ENCODE measurements around the gene CPM.

DNA sequence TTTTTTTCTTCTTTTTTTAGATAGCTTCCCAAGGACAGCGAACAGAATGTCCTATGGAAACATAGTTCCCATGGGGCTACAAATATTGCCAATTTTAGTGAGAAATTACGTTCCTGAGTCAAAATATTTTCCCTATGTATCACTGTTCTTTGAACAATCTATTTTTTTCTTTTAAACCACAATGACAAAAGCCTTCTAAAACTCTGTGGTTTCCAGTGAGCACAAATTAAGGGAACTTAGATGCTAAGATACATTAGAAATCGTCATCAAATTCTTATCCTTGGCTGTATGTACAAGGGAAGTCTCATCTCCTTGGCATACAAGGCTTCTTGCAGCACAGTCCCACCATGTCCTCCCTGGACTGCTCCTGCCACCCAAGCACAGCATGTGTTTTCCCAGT, 17.9 kb downstream of the CPM start:
- TF ChIP-seq RAD21 (conservative IDR thresholded peaks at IDR 0.05 in 1 of 2, IDR thresholded peaks at IDR 0.05 in 1 of 2) (no peak), POLR2A (IDR thresholded peaks at IDR 0.05; ENCODE audit: low read length) (no peak), SMC3 (IDR thresholded peaks at IDR 0.05) (no peak), EHMT2 (IDR thresholded peaks at IDR 0.05; ENCODE audit: low read depth) (no peak), RFX5 (IDR thresholded peaks at IDR 0.05) (no peak), EP300 (IDR thresholded peaks at IDR 0.05) (no peak), NR3C1 (IDR thresholded peaks at IDR 0.05) (no peak), PHF8 (IDR thresholded peaks at IDR 0.05; ENCODE audit: borderline replicate concordance, low read depth) (no peak), ZFP36 (IDR thresholded peaks at IDR 0.05; ENCODE audit: borderline replicate concordance, partially characterized antibody) (no peak), ESRRA (IDR thresholded peaks at IDR 0.05; ENCODE audit: borderline replicate concordance, low read length) (no peak)
- TF ChIP-seq, protein P1, sequence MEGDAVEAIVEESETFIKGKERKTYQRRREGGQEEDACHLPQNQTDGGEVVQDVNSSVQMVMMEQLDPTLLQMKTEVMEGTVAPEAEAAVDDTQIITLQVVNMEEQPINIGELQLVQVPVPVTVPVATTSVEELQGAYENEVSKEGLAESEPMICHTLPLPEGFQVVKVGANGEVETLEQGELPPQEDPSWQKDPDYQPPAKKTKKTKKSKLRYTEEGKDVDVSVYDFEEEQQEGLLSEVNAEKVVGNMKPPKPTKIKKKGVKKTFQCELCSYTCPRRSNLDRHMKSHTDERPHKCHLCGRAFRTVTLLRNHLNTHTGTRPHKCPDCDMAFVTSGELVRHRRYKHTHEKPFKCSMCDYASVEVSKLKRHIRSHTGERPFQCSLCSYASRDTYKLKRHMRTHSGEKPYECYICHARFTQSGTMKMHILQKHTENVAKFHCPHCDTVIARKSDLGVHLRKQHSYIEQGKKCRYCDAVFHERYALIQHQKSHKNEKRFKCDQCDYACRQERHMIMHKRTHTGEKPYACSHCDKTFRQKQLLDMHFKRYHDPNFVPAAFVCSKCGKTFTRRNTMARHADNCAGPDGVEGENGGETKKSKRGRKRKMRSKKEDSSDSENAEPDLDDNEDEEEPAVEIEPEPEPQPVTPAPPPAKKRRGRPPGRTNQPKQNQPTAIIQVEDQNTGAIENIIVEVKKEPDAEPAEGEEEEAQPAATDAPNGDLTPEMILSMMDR (IDR thresholded peaks at IDR 0.05) = no peak
- TF ChIP-seq, protein P2, sequence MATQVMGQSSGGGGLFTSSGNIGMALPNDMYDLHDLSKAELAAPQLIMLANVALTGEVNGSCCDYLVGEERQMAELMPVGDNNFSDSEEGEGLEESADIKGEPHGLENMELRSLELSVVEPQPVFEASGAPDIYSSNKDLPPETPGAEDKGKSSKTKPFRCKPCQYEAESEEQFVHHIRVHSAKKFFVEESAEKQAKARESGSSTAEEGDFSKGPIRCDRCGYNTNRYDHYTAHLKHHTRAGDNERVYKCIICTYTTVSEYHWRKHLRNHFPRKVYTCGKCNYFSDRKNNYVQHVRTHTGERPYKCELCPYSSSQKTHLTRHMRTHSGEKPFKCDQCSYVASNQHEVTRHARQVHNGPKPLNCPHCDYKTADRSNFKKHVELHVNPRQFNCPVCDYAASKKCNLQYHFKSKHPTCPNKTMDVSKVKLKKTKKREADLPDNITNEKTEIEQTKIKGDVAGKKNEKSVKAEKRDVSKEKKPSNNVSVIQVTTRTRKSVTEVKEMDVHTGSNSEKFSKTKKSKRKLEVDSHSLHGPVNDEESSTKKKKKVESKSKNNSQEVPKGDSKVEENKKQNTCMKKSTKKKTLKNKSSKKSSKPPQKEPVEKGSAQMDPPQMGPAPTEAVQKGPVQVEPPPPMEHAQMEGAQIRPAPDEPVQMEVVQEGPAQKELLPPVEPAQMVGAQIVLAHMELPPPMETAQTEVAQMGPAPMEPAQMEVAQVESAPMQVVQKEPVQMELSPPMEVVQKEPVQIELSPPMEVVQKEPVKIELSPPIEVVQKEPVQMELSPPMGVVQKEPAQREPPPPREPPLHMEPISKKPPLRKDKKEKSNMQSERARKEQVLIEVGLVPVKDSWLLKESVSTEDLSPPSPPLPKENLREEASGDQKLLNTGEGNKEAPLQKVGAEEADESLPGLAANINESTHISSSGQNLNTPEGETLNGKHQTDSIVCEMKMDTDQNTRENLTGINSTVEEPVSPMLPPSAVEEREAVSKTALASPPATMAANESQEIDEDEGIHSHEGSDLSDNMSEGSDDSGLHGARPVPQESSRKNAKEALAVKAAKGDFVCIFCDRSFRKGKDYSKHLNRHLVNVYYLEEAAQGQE (IDR thresholded peaks at IDR 0.05) = no peak

Data from A549 (cell line).